Ishikawa (cell line): ENCODE results near the gene ABCA7.

Source experiments
- CREB1 ChIP-seq: IDR thresholded peaks from 2 replicates; pipeline ENCODE4 v1.6.1; 2012; ENCODE audit warnings: low read depth
- EGR1 ChIP-seq: IDR thresholded peaks from 2 replicates; pipeline ENCODE4 v1.6.1; 2012
- EP300 ChIP-seq: IDR thresholded peaks from 2 replicates; pipeline ENCODE4 v1.6.1; 2012; ENCODE audit warnings: borderline replicate concordance
- FOXM1 ChIP-seq: IDR thresholded peaks from 2 replicates; pipeline ENCODE4 v1.6.1; 2012; ENCODE audit warnings: low read depth, borderline replicate concordance
- MAX ChIP-seq: IDR thresholded peaks from 2 replicates; pipeline ENCODE4 v1.6.1; 2012
- RAD21 ChIP-seq: IDR thresholded peaks from 2 replicates; pipeline ENCODE4 v1.6.1; 2012; ENCODE audit warnings: low read depth
- REST ChIP-seq: IDR thresholded peaks from 2 replicates; pipeline ENCODE4 v1.6.1; 2012; ENCODE audit warnings: low read depth, mild to moderate bottlenecking
- TAF1 ChIP-seq: IDR thresholded peaks from 2 replicates; pipeline ENCODE4 v1.6.1; 2012; ENCODE audit warnings: low read depth, mild to moderate bottlenecking
- TEAD4 ChIP-seq: IDR thresholded peaks from 2 replicates; pipeline ENCODE4 v1.6.1; 2012
- USF1 ChIP-seq: IDR thresholded peaks from 2 replicates; pipeline ENCODE4 v1.6.1; 2012
- YY1 ChIP-seq: IDR thresholded peaks from 2 replicates; pipeline ENCODE4 v1.6.1; 2012; ENCODE audit warnings: low read depth

- TF ChIP-seq TAF1 (no peak), MAX (no peak), EP300 (no peak), CREB1 (no peak), RAD21 (no peak), REST (no peak), FOXM1 (no peak), USF1 (no peak), TEAD4 (no peak), EGR1 (no peak), YY1 (no peak)
Measured at GRCh38 chr19:1006711-1007398, 33.1 kb upstream of the ABCA7 start.
